K562 (cell line): Measurements from ENCODE around the gene DCAF6. TPM values are rescaled to one million over a fixed set of nuclear protein-coding genes. Genes with fewer than 3 reads are reported as not detected.

Source experiments
- ATAC-seq: fragments of 200-7000 bp; cut with Tn5 transposase; 3 replicates; pipeline ENCODE4 v1.9.1; 2020; ENCODE audit warnings: moderate library complexity
- BruUV-seq: library from RNA; stranded (reverse); fragments of 400-500 nt; replicated peaks from 2 replicates; lab custom pipeline; 2021; lab: Mats Ljungman, UMichigan
- CTCF ChIA-PET: fragments of 300-600 bp; formaldehyde crosslinking; extraction: SDS; loops from one replicate; lab custom pipeline; 2021; ENCODE audit warnings: low intra/inter-chr PET ratio; lab: Yijun Ruan, JAX
- POLR2A ChIA-PET: fragments of 300-600, 350-650 bp; sonication (Branson Sonifier 250); formaldehyde crosslinking; extraction: SDS; loops from one replicate; lab custom pipeline; 2021; ENCODE audit warnings: antibody characterized with exemption, inconsistent platforms; lab: Yijun Ruan, JAX
- DNase-seq, 4 experiments: peaks; one replicate each; pipeline versions ENCODE4 v3.0.0 to v3.0.0-alpha.2; 2011 to 2018; ENCODE audit warnings: low spot score in 3 of 4, mixed read lengths in 3 of 4; ENCODE audit errors: extremely low read depth in 1 of 4
- FAIRE-seq: peaks from 2 replicates; lab custom pipeline; 2011; peaks lifted over from hg19 to GRCh38; lab: Jason Lieb, UNC
- H2AFZ ChIP-seq: 2 replicates; pipeline ENCODE4 v1.6.0; 2011; ENCODE audit warnings: low read depth, low read length, control low read depth, inconsistent platforms
- H3K27ac ChIP-seq: fragments of 200-600 bp; 3 replicates; pipeline ENCODE4 v1.8.0; 2011; ENCODE audit warnings: low read depth, mild to moderate bottlenecking, control low read depth, inconsistent platforms, low read length, moderate library complexity, mixed read lengths; ENCODE audit errors: extremely low read depth
- H3K27me3 ChIP-seq, 2 experiments: fragments of 300-600 bp in 1 of 2; 2 replicates in 1 of 2; 3 replicates in 1 of 2; pipeline versions ENCODE4 v1.6.0 to v1.8.0; 2011; ENCODE audit warnings: inconsistent platforms in 2 of 2, low read length in 2 of 2, mild to moderate bottlenecking in 1 of 2, mixed read lengths in 1 of 2, moderate library complexity in 1 of 2; ENCODE audit not compliant: control insufficient read depth in 2 of 2, insufficient read depth in 2 of 2
- H3K36me3 ChIP-seq: fragments of 300-600 bp; 3 replicates; pipeline ENCODE4 v1.8.0; 2011; ENCODE audit warnings: mild to moderate bottlenecking, low read length, inconsistent platforms; ENCODE audit not compliant: control insufficient read depth, insufficient read depth
- H3K4me1 ChIP-seq, 2 experiments: fragments of 200-600 bp in 1 of 2; replicated peaks in 1 of 2; 2 replicates in 1 of 2; 3 replicates in 1 of 2; pipeline versions ENCODE4 v1.5.1 to v1.8.0; 2011; ENCODE audit warnings: inconsistent platforms in 2 of 2, low read length in 2 of 2, mild to moderate bottlenecking in 1 of 2, mixed read lengths in 1 of 2, moderate library complexity in 1 of 2; ENCODE audit not compliant: control insufficient read depth in 2 of 2, insufficient read depth in 2 of 2
- H3K4me2 ChIP-seq: 2 replicates; pipeline ENCODE4 v1.6.1; 2011; ENCODE audit warnings: low read length, control low read depth, inconsistent platforms, mixed read lengths; ENCODE audit not compliant: insufficient read depth
- H3K4me3 ChIP-seq: fragments of 200-600 bp; sonication (generic), shearing (Covaris generic); 2 replicates; pipeline ENCODE4 v1.5.1; 2016; ENCODE audit warnings: control low read depth, inconsistent platforms
- H3K79me2 ChIP-seq: fragments of 200-600 bp; 3 replicates; pipeline ENCODE4 v1.8.0; 2011; ENCODE audit warnings: low read length, inconsistent platforms; ENCODE audit not compliant: control insufficient read depth, insufficient read depth
- H3K9ac ChIP-seq, 2 experiments: 2 replicates each; pipeline versions ENCODE4 v1.6.0 to v1.6.1; 2011; ENCODE audit warnings: low read depth in 2 of 2, low read length in 2 of 2, control low read depth in 1 of 2, inconsistent platforms in 1 of 2, mild to moderate bottlenecking in 1 of 2, mixed read lengths in 1 of 2; ENCODE audit not compliant: insufficient read depth in 1 of 2
- H3K9me1 ChIP-seq: one replicate; pipeline ENCODE4 v1.6.0; 2011; ENCODE audit warnings: inconsistent platforms, mild to moderate bottlenecking, low read length, moderate library complexity; ENCODE audit not compliant: control insufficient read depth, insufficient read depth
- H3K9me3 ChIP-seq: replicated peaks from 2 replicates; pipeline ENCODE4 v1.5.1; 2011; ENCODE audit warnings: low read depth, low read length, inconsistent platforms; ENCODE audit not compliant: control insufficient read depth, insufficient read depth
- H4K20me1 ChIP-seq: replicated peaks from 2 replicates; pipeline ENCODE4 v1.6.1; 2011; ENCODE audit warnings: low read length, inconsistent platforms, mixed read lengths; ENCODE audit not compliant: control insufficient read depth, insufficient read depth
- BRF1 ChIP-seq: IDR thresholded peaks from 3 replicates; pipeline ENCODE4 v1.6.1; 2011; ENCODE audit warnings: borderline replicate concordance, mild to moderate bottlenecking; ENCODE audit not compliant: insufficient read length; ENCODE audit errors: extremely low read depth
- CREBBP ChIP-seq: IDR thresholded peaks from one replicate; pipeline ENCODE4 v1.6.1; 2012; ENCODE audit warnings: low read depth, mild to moderate bottlenecking, control low read depth, inconsistent platforms, low read length
- CTBP1 ChIP-seq: fragments of 450-650 bp; IDR thresholded peaks from 2 replicates; pipeline ENCODE4 v1.6.1; 2016; ENCODE audit warnings: borderline replicate concordance
- DPF2 ChIP-seq: fragments of 450-650 bp; IDR thresholded peaks from 2 replicates; pipeline ENCODE4 v1.6.1; 2016
- HSF4 ChIP-seq: fragments of 250-450 bp; sonication (Bioruptor Pico); IDR thresholded peaks from 2 replicates; pipeline ENCODE4 v2.1.2; 2022; ENCODE audit warnings: mild to moderate bottlenecking, moderate library complexity, borderline replicate concordance
- KLF16 ChIP-seq: IDR thresholded peaks from 2 replicates; pipeline ENCODE4 v1.6.1; 2016; ENCODE audit warnings: antibody characterized with exemption
- MIER1 ChIP-seq: fragments of 450-650 bp; IDR thresholded peaks from 2 replicates; pipeline ENCODE4 v1.6.1; 2016; ENCODE audit warnings: antibody characterized with exemption, mild to moderate bottlenecking, low read depth
- STAT5B ChIP-seq: fragments of 250-450 bp; sonication (Bioruptor Pico); IDR thresholded peaks from 2 replicates; pipeline ENCODE4 v1.8.0; 2021; ENCODE audit warnings: mild to moderate bottlenecking, inconsistent platforms
- TEAD4 ChIP-seq, 2 experiments: sonication (generic) in 1 of 2; formaldehyde crosslinking in 1 of 2; IDR thresholded peaks; 2 replicates each; pipeline versions ENCODE4 v1.6.1 to v1.8.0; 2012 to 2022; ENCODE audit warnings: borderline replicate concordance in 1 of 2, inconsistent platforms in 1 of 2, low read length in 1 of 2, mild to moderate bottlenecking in 1 of 2, missing genetic modification reagents in 1 of 2
- ZNF217 ChIP-seq: sonication (generic); formaldehyde crosslinking; IDR thresholded peaks from 2 replicates; pipeline ENCODE4 v1.8.0; 2022; ENCODE audit warnings: mild to moderate bottlenecking, missing genetic modification reagents
- ZNF224 ChIP-seq: sonication (generic); formaldehyde crosslinking; IDR thresholded peaks from 2 replicates; pipeline ENCODE4 v1.8.0; 2022; ENCODE audit warnings: mild to moderate bottlenecking, missing genetic modification reagents
- ZNF3 ChIP-seq: fragments of 250-450 bp; sonication (Bioruptor Pico); IDR thresholded peaks from 2 replicates; pipeline ENCODE4 v1.5.0; 2021; ENCODE audit warnings: mild to moderate bottlenecking, moderate library complexity
- ZNF445 ChIP-seq: fragments of 250-450 bp; sonication (Bioruptor Pico); IDR thresholded peaks from 2 replicates; pipeline ENCODE4 v1.4.0; 2020; ENCODE audit warnings: low read depth, mild to moderate bottlenecking, moderate library complexity
- ZNF695 ChIP-seq: fragments of 450-650 bp; formaldehyde crosslinking; IDR thresholded peaks from 2 replicates; pipeline ENCODE4 v1.4.0; 2020; ENCODE audit warnings: mild to moderate bottlenecking, moderate library complexity
- in situ Hi-C: fragments of 300-500 bp; cut with MboI; formaldehyde crosslinking; loops from 4 replicates; pipeline ENCODE4 v1.15.0; 2018; ENCODE audit warnings: inconsistent platforms, mixed read lengths
- intact Hi-C: fragments of 100-400 bp; cut with micrococcal nuclease; formaldehyde crosslinking; loops from 2 replicates; pipeline ENCODE4 v1.14.2; 2022
- polyA plus RNA-seq, 8 experiments: library from polyadenylated mRNA; depleted of rRNA in 4 of 8; stranded (reverse) in 5 of 8; unstranded in 3 of 8; fragments of >200 nt; fragmentation: Nextera tagmentation in 2 of 8; fragmentation: Illumina TruSeq in 1 of 8; extraction: Ambion mirVana in 2 of 8; extraction: Trizol in 1 of 8; gene quantifications; 2 replicates each; pipeline versions ENCODE4 v1.2.1 to v1.2.3, GENCODE V29; 2011 to 2014; ENCODE audit warnings: inconsistent platforms in 1 of 8, missing spikeins in 1 of 8
- total RNA-seq, 7 experiments: library from RNA; depleted of rRNA in 6 of 7; stranded (reverse); fragments of >200 nt in 6 of 7; fragmentation: Illumina TruSeq in 2 of 7; extraction: Trizol in 2 of 7; gene quantifications; 2 replicates each; pipeline versions ENCODE4 v1.2.1 to v1.2.3, GENCODE V29; 2011 to 2021; ENCODE audit warnings: low replicate concordance in 1 of 7
- TF ChIP-seq, protein P1 (sequence below): fragments of 450-650 bp; IDR thresholded peaks from 2 replicates; pipeline ENCODE4 v1.6.1; 2016; ENCODE audit warnings: mild to moderate bottlenecking
- TF ChIP-seq, protein P2 (sequence below): sonication (generic); formaldehyde crosslinking; IDR thresholded peaks from 2 replicates; pipeline ENCODE4 v1.5.0; 2020; ENCODE audit warnings: missing genetic modification reagents

Gene DCAF6
- total and polyA plus RNA-seq, 9 of the 15 experiments (the other 6 are each of a cell fraction or from before 2014, with no cell fraction given): 19.1 to 102 (median 46.3) TPM

DNA sequence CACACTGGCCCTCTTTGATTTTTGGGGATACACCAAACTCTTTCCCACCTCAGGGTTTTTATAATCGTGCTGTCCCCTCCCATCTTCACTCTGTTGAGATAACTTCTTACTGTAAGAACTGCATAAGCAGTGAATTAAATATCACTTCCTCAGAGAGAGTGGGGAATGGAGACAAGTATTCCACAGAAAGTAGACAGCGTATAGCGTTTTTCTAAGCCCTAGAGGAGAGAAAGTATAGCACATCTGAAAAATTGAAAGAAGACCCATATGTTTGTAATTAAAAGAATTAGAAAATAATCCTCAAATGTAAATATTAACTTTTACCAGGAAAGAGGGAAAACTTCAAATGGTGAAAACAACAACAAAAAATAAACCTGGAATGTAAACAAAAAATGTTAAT is 132.9 kb downstream of the DCAF6 start (continued):
- TF ChIP-seq, protein P1, sequence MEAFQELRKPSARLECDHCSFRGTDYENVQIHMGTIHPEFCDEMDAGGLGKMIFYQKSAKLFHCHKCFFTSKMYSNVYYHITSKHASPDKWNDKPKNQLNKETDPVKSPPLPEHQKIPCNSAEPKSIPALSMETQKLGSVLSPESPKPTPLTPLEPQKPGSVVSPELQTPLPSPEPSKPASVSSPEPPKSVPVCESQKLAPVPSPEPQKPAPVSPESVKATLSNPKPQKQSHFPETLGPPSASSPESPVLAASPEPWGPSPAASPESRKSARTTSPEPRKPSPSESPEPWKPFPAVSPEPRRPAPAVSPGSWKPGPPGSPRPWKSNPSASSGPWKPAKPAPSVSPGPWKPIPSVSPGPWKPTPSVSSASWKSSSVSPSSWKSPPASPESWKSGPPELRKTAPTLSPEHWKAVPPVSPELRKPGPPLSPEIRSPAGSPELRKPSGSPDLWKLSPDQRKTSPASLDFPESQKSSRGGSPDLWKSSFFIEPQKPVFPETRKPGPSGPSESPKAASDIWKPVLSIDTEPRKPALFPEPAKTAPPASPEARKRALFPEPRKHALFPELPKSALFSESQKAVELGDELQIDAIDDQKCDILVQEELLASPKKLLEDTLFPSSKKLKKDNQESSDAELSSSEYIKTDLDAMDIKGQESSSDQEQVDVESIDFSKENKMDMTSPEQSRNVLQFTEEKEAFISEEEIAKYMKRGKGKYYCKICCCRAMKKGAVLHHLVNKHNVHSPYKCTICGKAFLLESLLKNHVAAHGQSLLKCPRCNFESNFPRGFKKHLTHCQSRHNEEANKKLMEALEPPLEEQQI: no peak
- TF ChIP-seq ZNF217: no peak
- TF ChIP-seq BRF1: no peak

DNA sequence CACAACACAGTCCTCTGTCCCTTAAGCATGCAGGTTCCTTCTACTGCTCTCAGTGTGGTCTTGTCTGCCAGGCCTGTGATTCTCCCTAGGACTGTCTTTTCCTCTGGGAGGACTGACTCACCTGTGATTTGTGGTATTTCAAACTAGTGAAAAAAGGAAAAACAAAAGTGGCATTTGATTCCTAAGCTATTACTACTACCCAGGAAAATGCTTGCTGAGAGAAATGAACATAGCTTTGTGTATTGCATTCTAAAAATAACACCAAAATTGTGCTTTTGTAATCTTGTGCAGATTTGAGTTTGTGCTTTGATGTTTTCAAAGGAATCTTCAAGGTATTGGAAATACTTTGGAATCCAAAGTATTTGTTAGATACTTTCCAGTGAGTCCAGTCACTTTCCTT is 143.3 kb downstream of the DCAF6 start:
- Histone ChIP-seq H3K36me3 (peaks cover 42% of the 10 kb centered on the region; the same call in 2 of the 3 replicates), H3K4me2 (no peak overlapping the region), H3K9ac (no peak overlapping the region), H3K27me3 (no peaks in the 10 kb centered on the region), H3K9me1 (no peaks in the 10 kb centered on the region), H3K9me3 (no peaks in the 10 kb centered on the region), H2AFZ (no peak overlapping the region), H3K27ac (no peak overlapping the region), H3K79me2 (no peaks in the 10 kb centered on the region), H3K4me3 (no peak overlapping the region), H3K4me1 (peaks cover 1 to 5% of the 10 kb centered on the region in 2 experiments; a peak in 3 of 5 replicates), H4K20me1 (no peaks in the 10 kb centered on the region)
- in situ Hi-C loops: loop anchor here (5.0 kb wide), 1 partner anchor 362 kb away; no protein-coding TSS in a partner anchor
- TF ChIP-seq HSF4 (no peak), KLF16 (no peak), ZNF3 (CRISPR knock-in tag) (no peak), MIER1 (no peak), STAT5B (CRISPR knock-in tag) (no peak), CREBBP (no peak), ZNF224 (no peak), ZNF445 (CRISPR knock-in tag) (no peak), CTBP1 (no peak), TEAD4 (IDR thresholded peaks at IDR 0.05; ENCODE audit: low read length) (no peak), TEAD4 (CRISPR knock-in tag; IDR thresholded peaks at IDR 0.05; ENCODE audit: borderline replicate concordance) (no peak), ZNF695 (CRISPR knock-in tag) (no peak), DPF2 (no peak)
- TF ChIP-seq, protein P2, sequence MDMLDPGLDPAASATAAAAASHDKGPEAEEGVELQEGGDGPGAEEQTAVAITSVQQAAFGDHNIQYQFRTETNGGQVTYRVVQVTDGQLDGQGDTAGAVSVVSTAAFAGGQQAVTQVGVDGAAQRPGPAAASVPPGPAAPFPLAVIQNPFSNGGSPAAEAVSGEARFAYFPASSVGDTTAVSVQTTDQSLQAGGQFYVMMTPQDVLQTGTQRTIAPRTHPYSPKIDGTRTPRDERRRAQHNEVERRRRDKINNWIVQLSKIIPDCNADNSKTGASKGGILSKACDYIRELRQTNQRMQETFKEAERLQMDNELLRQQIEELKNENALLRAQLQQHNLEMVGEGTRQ (CRISPR knock-in tag): no peak
- intact Hi-C loops: loop anchor here (5.0 to 10.0 kb wide), 4 partner anchors 142 to 475 kb away; partner anchors contain the start of genes DCAF6 and MPC2
- FAIRE-seq: no peak
- no TSS peak for BruUV-seq
- ATAC-seq: no peak
- DNase-seq: no peak
- CTCF ChIA-PET: no interaction called here
- POLR2A ChIA-PET: interaction anchor here (0.6 to 0.7 kb wide), 2 partner anchors 11 to 31 kb away, joined by 3 to 4 read pairs; no protein-coding TSS in a partner anchor
